Astrocyte (in vitro differentiated cells and primary cell): ENCODE measurements around the gene ARRDC4. TPM values are rescaled to one million over a fixed set of nuclear protein-coding genes. Genes with fewer than 3 reads are reported as not detected.

Source experiments
- DNase-seq: peaks from one replicate; pipeline ENCODE4 v3.0.0-alpha.2; 2010; ENCODE audit warnings: low read depth
- FAIRE-seq: peaks from 2 replicates; lab custom pipeline; 2011; peaks lifted over from hg19 to GRCh38; lab: Jason Lieb, UNC
- H2AFZ ChIP-seq: 2 replicates; pipeline ENCODE4 v1.6.0; 2012; ENCODE audit warnings: low read depth, low read length, inconsistent platforms
- H3K27ac ChIP-seq: 2 replicates; pipeline ENCODE4 v1.5.1; 2011; ENCODE audit warnings: low read depth, low read length, inconsistent platforms
- H3K27me3 ChIP-seq: 2 replicates; pipeline ENCODE4 v1.6.0; 2011; ENCODE audit warnings: low read length, inconsistent platforms; ENCODE audit not compliant: insufficient read depth
- H3K36me3 ChIP-seq: 2 replicates; pipeline ENCODE4 v1.5.1; 2011; ENCODE audit warnings: low read length, inconsistent platforms; ENCODE audit not compliant: insufficient read depth
- H3K4me1 ChIP-seq: 2 replicates; pipeline ENCODE4 v1.5.1; 2011; ENCODE audit warnings: low read length, inconsistent platforms; ENCODE audit not compliant: insufficient read depth
- H3K4me2 ChIP-seq: 2 replicates; pipeline ENCODE4 v1.6.0; 2012; ENCODE audit warnings: low read length, inconsistent platforms
- H3K4me3 ChIP-seq: 2 replicates; pipeline ENCODE4 v1.5.1; 2011; ENCODE audit warnings: low read depth, mild to moderate bottlenecking, low read length, inconsistent platforms; ENCODE audit not compliant: insufficient read depth
- H3K79me2 ChIP-seq: 2 replicates; pipeline ENCODE4 v1.6.0; 2012; ENCODE audit warnings: mild to moderate bottlenecking, low read length, inconsistent platforms; ENCODE audit not compliant: insufficient read depth
- H3K9ac ChIP-seq: 2 replicates; pipeline ENCODE4 v1.6.0; 2012; ENCODE audit warnings: mild to moderate bottlenecking, low read length, inconsistent platforms
- H3K9me3 ChIP-seq: 2 replicates; pipeline ENCODE4 v1.5.1; 2012; ENCODE audit warnings: low read depth, mild to moderate bottlenecking, low read length, inconsistent platforms; ENCODE audit not compliant: insufficient read depth
- H4K20me1 ChIP-seq: 2 replicates; pipeline ENCODE4 v1.6.0; 2012; ENCODE audit warnings: low read length, inconsistent platforms; ENCODE audit not compliant: insufficient read depth
- H3K27ac Mint-ChIP-seq: one replicate; pipeline ENCODE4 v1.8.0; 2021; ENCODE audit warnings: mild to moderate bottlenecking, mixed read lengths; ENCODE audit not compliant: unreplicated experiment
- H3K27me3 Mint-ChIP-seq: one replicate; pipeline ENCODE4 v1.8.0; 2021; ENCODE audit warnings: low read depth, mixed read lengths; ENCODE audit not compliant: unreplicated experiment
- H3K36me3 Mint-ChIP-seq: one replicate; pipeline ENCODE4 v1.8.0; 2021; ENCODE audit warnings: low read depth, mixed read lengths; ENCODE audit not compliant: unreplicated experiment
- H3K4me1 Mint-ChIP-seq: one replicate; pipeline ENCODE4 v1.8.0; 2021; ENCODE audit warnings: low read depth, mixed read lengths; ENCODE audit not compliant: unreplicated experiment
- H3K4me3 Mint-ChIP-seq: one replicate; pipeline ENCODE4 v1.8.0; 2021; ENCODE audit warnings: mild to moderate bottlenecking, moderate library complexity, mixed read lengths; ENCODE audit not compliant: unreplicated experiment
- H3K9me3 Mint-ChIP-seq: one replicate; pipeline ENCODE4 v1.8.0; 2021; ENCODE audit warnings: mild to moderate bottlenecking, mixed read lengths; ENCODE audit not compliant: unreplicated experiment
- EZH2 ChIP-seq: IDR thresholded peaks from 2 replicates; pipeline ENCODE4 v1.6.1; 2012; ENCODE audit warnings: mild to moderate bottlenecking, low read length, inconsistent platforms; ENCODE audit not compliant: insufficient read depth
- total RNA-seq: library from RNA; stranded (reverse); gene quantifications from 2 replicates; pipeline ENCODE4 v1.2.1, GENCODE V29; 2021
- TF ChIP-seq, protein P1 (sequence below): IDR thresholded peaks from 2 replicates; pipeline ENCODE4 v1.5.1; 2011; ENCODE audit warnings: low read depth, mild to moderate bottlenecking, inconsistent platforms, low read length, moderate library complexity; ENCODE audit not compliant: insufficient read depth

The ARRDC4 gene
- total RNA-seq, 1 donor from 2014 or later: 30.4 TPM

DNA sequence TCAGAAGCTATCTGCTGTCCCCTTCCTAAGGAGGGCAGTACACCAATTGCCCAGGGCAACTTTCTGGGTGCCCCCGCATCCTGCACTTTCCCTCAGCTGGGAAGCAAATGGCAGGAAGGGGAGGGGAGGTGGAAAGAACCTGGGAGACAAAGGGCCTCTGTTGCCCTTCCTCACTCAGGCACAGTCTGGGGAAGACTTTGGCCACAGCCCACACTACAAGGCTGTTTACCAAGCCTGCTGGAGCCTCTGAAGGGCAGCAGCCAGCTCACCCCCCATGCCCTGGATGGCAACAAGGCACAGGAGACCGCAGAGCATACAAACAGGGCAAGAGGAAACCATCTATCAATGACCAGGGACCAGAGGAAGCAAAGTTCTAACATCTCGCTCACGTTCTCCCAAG, 42.4 kb downstream of the ARRDC4 start:
- H3K9me3 Mint-ChIP-seq: no peaks in the 10 kb centered on the region
- no peak overlapping the region for H3K4me2 ChIP-seq
- H3K9me3 ChIP-seq: peaks cover 5% of the 10 kb centered on the region
- no peak overlapping the region for H3K4me3 Mint-ChIP-seq
- peaks cover 9% of the 10 kb centered on the region for H3K4me1 Mint-ChIP-seq
- no peaks in the 10 kb centered on the region for H3K36me3 ChIP-seq
- H3K9ac ChIP-seq: no peak overlapping the region
- H3K27ac ChIP-seq: no peak overlapping the region
- FAIRE-seq (no peak), DNase-seq (no peak)
- no peak overlapping the region for H3K27ac Mint-ChIP-seq
- H3K27me3 Mint-ChIP-seq: no peaks in the 10 kb centered on the region
- H3K79me2 ChIP-seq: no peaks in the 10 kb centered on the region
- no peak overlapping the region for H2AFZ ChIP-seq
- TF ChIP-seq EZH2: no peak
- TF ChIP-seq, protein P1, sequence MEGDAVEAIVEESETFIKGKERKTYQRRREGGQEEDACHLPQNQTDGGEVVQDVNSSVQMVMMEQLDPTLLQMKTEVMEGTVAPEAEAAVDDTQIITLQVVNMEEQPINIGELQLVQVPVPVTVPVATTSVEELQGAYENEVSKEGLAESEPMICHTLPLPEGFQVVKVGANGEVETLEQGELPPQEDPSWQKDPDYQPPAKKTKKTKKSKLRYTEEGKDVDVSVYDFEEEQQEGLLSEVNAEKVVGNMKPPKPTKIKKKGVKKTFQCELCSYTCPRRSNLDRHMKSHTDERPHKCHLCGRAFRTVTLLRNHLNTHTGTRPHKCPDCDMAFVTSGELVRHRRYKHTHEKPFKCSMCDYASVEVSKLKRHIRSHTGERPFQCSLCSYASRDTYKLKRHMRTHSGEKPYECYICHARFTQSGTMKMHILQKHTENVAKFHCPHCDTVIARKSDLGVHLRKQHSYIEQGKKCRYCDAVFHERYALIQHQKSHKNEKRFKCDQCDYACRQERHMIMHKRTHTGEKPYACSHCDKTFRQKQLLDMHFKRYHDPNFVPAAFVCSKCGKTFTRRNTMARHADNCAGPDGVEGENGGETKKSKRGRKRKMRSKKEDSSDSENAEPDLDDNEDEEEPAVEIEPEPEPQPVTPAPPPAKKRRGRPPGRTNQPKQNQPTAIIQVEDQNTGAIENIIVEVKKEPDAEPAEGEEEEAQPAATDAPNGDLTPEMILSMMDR: no peak
- no peaks in the 10 kb centered on the region for H3K27me3 ChIP-seq
- H3K4me3 ChIP-seq: no peak overlapping the region
- H3K4me1 ChIP-seq: peaks cover 5% of the 10 kb centered on the region
- no peaks in the 10 kb centered on the region for H3K36me3 Mint-ChIP-seq
- no peaks in the 10 kb centered on the region for H4K20me1 ChIP-seq

DNA sequence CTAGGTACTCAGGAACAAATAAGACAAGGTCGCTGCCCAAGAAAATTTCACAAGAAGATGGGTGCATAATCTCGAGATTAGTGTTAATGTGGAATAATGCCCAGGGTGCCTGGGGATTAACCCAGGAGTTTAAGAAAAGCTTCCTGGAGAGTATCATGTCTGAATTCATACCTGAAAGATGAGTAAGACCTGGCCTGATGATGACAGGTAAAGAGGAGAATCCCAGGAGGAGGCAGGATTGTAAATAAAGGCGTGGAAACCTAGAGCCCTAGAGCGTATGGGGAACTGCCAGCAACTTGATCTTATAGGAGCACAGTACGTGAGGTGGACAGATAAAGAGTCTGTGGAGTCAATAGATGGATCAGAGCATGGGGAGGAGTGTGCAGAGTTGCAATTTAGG, 43.0 kb downstream of the ARRDC4 start:
- Histone ChIP-seq H3K9me3 (peaks cover 5% of the 10 kb centered on the region), H3K36me3 (no peaks in the 10 kb centered on the region), H3K79me2 (no peaks in the 10 kb centered on the region), H3K4me1 (peaks cover 5% of the 10 kb centered on the region), H3K27ac (no peak overlapping the region), H3K27me3 (no peaks in the 10 kb centered on the region), H3K4me3 (no peak overlapping the region), H2AFZ (no peak overlapping the region), H3K9ac (no peak overlapping the region), H4K20me1 (no peaks in the 10 kb centered on the region), H3K4me2 (no peak overlapping the region)
- Mint-ChIP-seq H3K27ac (no peak overlapping the region), H3K4me3 (no peak overlapping the region), H3K36me3 (no peaks in the 10 kb centered on the region), H3K4me1 (peaks cover 4% of the 10 kb centered on the region), H3K27me3 (no peaks in the 10 kb centered on the region), H3K9me3 (no peaks in the 10 kb centered on the region)
- TF ChIP-seq EZH2: no peak
- TF ChIP-seq, protein P1: no peak
- DNase-seq: no peak
- FAIRE-seq: no peak

DNA sequence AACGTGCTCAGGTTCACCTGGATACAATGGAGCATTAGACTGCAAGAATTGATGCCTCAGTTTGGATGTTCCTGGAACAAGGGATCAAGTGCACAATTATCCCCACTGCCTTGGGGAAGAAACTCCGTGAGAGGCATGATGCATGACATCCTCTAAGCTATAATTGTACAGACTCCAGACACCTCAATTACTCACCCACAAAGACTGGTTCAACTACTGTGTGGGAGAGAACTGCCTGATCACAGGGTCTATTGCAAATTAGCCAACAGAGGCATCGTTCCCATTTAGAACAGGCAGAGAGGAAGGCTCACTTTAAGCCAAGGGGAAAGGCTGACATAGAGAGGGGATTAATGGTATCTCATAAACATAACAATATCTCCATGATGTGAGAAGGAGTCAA, 43.5 kb downstream of the ARRDC4 start:
- H4K20me1 ChIP-seq: no peaks in the 10 kb centered on the region
- H3K27me3 Mint-ChIP-seq: no peaks in the 10 kb centered on the region
- H3K27ac ChIP-seq: no peak overlapping the region
- H3K36me3 ChIP-seq: no peaks in the 10 kb centered on the region
- FAIRE-seq (no peak), DNase-seq (peak; percentile 18)
- H3K27me3 ChIP-seq: no peaks in the 10 kb centered on the region
- no peak overlapping the region for H3K9ac ChIP-seq
- no peak overlapping the region for H2AFZ ChIP-seq
- peaks cover 2% of the 10 kb centered on the region for H3K4me1 Mint-ChIP-seq
- H3K79me2 ChIP-seq: no peaks in the 10 kb centered on the region
- H3K9me3 Mint-ChIP-seq: no peaks in the 10 kb centered on the region
- H3K4me2 ChIP-seq: no peak overlapping the region
- H3K9me3 ChIP-seq: peaks cover 5% of the 10 kb centered on the region
- TF ChIP-seq EZH2: no peak
- TF ChIP-seq, protein P1: no peak
- no peak overlapping the region for H3K4me3 ChIP-seq
- H3K36me3 Mint-ChIP-seq: no peaks in the 10 kb centered on the region
- no peak overlapping the region for H3K27ac Mint-ChIP-seq
- peaks cover 5% of the 10 kb centered on the region for H3K4me1 ChIP-seq
- no peak overlapping the region for H3K4me3 Mint-ChIP-seq
